ENCODE results near the gene RBM17. TPM values are rescaled to one million over a fixed set of nuclear protein-coding genes. Genes with fewer than 3 reads are reported as not detected.
"Not testable (repeated sequence)": the region's sequence is repeated elsewhere in the genome, so short reads cannot be mapped to it uniquely, and the experiment has no call there.

Gene RBM17, protein sequence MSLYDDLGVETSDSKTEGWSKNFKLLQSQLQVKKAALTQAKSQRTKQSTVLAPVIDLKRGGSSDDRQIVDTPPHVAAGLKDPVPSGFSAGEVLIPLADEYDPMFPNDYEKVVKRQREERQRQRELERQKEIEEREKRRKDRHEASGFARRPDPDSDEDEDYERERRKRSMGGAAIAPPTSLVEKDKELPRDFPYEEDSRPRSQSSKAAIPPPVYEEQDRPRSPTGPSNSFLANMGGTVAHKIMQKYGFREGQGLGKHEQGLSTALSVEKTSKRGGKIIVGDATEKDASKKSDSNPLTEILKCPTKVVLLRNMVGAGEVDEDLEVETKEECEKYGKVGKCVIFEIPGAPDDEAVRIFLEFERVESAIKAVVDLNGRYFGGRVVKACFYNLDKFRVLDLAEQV
- total RNA-seq (ENCODE audit: unreplicated experiment): 113 TPM
- long read RNA-seq, transcript RBM17-201 (12 exons, 2,755 nt): major isoform, 31 of 48 reads
- long read RNA-seq, partial matches to known transcripts: 13 of 48 reads
- long read RNA-seq, other reads (novel, unspliced or antisense): 4 of 48 reads

DNA sequence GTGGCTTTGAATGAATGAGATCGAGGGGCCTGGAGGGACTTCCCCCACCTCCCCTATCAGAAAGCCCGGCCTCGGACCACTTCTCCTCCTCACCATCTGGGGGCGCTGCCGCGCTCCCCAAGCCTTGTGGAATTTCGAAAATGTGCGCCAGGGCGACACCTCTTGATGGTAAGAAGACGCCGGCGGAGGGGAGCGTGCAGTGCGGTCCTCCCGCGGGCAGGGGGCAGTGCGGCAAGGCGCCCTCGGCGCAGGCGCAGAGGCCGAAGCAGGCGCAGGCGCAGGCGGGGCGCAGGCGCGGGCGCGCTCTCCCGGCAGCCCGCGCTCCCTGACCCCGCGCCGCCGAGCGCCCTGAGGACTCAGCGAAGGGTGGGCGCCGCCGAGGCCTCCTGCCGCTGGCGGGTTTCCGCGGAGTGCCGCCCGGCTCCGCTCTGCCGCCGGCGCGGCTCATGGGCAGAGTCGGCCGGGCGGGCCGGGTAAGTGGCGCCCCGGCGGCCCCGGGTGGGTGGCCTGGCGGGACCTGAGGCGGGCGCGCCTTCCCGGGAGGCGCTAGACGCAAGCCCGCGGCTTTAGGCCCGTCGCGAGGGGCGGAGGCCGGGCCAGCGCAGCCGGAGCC is at the start of gene RBM17:
Gene RBM17 (plus strand): TSS at position 314 of the 613 bp plus-strand sequence. CDS start 8,032 bp downstream, outside the sequence.
- H3K4me3 Mint-ChIP-seq (ENCODE audit: unreplicated experiment): peak within 1 kb of the TSS; percentile 95
- H3K27ac Mint-ChIP-seq (ENCODE audit: unreplicated experiment): peak within 1 kb of the TSS; percentile 50
- H3K27me3 Mint-ChIP-seq (ENCODE audit: unreplicated experiment): peaks cover 7% of the 10 kb centered on the region
- H3K9me3 Mint-ChIP-seq (ENCODE audit: unreplicated experiment): no peaks in the 10 kb centered on the region
- H3K36me3 Mint-ChIP-seq (ENCODE audit: low read depth, unreplicated experiment): no peaks in the 10 kb centered on the region
- peak; percentile 95 for DNase-seq (ENCODE audit: low spot score)
- TF ChIP-seq, protein P1, sequence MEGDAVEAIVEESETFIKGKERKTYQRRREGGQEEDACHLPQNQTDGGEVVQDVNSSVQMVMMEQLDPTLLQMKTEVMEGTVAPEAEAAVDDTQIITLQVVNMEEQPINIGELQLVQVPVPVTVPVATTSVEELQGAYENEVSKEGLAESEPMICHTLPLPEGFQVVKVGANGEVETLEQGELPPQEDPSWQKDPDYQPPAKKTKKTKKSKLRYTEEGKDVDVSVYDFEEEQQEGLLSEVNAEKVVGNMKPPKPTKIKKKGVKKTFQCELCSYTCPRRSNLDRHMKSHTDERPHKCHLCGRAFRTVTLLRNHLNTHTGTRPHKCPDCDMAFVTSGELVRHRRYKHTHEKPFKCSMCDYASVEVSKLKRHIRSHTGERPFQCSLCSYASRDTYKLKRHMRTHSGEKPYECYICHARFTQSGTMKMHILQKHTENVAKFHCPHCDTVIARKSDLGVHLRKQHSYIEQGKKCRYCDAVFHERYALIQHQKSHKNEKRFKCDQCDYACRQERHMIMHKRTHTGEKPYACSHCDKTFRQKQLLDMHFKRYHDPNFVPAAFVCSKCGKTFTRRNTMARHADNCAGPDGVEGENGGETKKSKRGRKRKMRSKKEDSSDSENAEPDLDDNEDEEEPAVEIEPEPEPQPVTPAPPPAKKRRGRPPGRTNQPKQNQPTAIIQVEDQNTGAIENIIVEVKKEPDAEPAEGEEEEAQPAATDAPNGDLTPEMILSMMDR (IDR thresholded peaks at IDR 0.05; ENCODE audit: unreplicated experiment): peak; percentile 100
- peaks cover 42% of the 10 kb centered on the region for H3K4me1 Mint-ChIP-seq (ENCODE audit: unreplicated experiment)

DNA sequence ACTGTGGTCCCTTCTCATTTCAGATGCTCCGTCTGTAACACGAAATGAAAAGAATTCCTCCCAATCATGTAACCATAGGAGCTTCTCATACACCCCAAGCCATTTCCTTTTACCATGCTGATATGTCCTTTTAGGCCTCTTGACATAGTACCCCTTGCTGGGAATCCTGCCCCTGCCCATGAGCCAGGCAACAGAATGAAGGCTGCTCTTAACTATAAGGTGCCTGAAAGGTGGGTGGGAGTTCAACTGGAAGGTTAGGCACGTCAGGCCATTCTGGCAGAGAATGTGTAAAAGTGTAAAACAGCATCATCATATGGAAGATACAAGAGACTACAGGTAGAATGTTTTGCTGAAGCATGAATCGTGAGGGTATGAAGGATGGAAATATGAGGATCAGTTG is 49.1 kb upstream of the RBM17 start:
- Mint-ChIP-seq H3K4me1 (ENCODE audit: unreplicated experiment) (no peaks in the 10 kb centered on the region), H3K4me3 (ENCODE audit: unreplicated experiment) (no peak overlapping the region), H3K36me3 (ENCODE audit: low read depth, unreplicated experiment) (no peaks in the 10 kb centered on the region), H3K27ac (ENCODE audit: unreplicated experiment) (no peak overlapping the region), H3K27me3 (ENCODE audit: unreplicated experiment) (no peaks in the 10 kb centered on the region), H3K9me3 (ENCODE audit: unreplicated experiment) (no peaks in the 10 kb centered on the region)
- DNase-seq (ENCODE audit: low spot score): no peak
- TF ChIP-seq, protein P1 (IDR thresholded peaks at IDR 0.05; ENCODE audit: unreplicated experiment): no peak

DNA sequence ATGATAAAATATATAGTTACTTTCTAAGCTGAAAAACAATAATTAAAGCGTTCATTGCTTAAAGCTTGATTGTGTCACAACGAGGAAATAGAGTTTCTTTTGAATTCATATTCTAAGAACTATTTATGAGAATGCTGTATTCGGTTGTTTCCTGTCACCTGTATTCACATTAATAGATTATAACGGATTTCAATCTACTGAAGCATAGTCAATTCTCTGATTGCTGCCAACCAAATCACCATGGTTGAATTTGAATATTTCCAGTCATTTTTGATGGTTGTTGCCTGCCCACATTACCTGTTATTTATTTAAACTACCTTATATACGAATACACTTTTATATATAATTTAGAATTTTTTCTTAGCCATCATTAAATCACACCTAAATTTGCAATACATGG is 48.6 kb upstream of the RBM17 start:
- TF ChIP-seq, protein P1 (IDR thresholded peaks at IDR 0.05; ENCODE audit: unreplicated experiment): no peak
- Mint-ChIP-seq H3K36me3 (ENCODE audit: low read depth, unreplicated experiment) (no peaks in the 10 kb centered on the region), H3K27ac (ENCODE audit: unreplicated experiment) (no peak overlapping the region), H3K27me3 (ENCODE audit: unreplicated experiment) (no peaks in the 10 kb centered on the region), H3K9me3 (ENCODE audit: unreplicated experiment) (no peaks in the 10 kb centered on the region), H3K4me3 (ENCODE audit: unreplicated experiment) (no peak overlapping the region), H3K4me1 (ENCODE audit: unreplicated experiment) (no peaks in the 10 kb centered on the region)
- no peak for DNase-seq (ENCODE audit: low spot score)

DNA sequence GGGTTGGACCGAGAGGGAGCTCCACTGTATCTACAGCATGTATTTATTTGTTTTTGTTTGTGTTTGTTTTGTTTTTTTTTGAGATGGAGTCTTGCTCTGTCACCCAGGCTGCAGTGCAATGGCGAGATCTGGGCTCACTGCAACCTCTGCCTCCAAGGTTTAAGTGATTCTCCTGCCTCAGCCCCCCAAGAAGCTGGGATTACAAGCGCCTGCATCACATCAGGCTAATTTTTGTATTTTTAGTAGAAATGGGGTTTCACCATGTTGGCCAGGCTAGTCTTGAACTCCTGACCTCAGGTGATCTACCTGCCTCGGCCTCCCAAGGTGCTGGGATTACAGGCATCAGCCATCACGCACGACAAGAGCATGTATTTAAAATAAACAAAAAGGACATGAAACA is 45.5 kb upstream of the RBM17 start:
- not testable (repeated sequence) for H3K4me3 Mint-ChIP-seq (ENCODE audit: unreplicated experiment); H3K27me3 Mint-ChIP-seq (ENCODE audit: unreplicated experiment); DNase-seq (ENCODE audit: low spot score); H3K27ac Mint-ChIP-seq (ENCODE audit: unreplicated experiment); H3K9me3 Mint-ChIP-seq (ENCODE audit: unreplicated experiment); H3K4me1 Mint-ChIP-seq (ENCODE audit: unreplicated experiment); H3K36me3 Mint-ChIP-seq (ENCODE audit: low read depth, unreplicated experiment)

DNA sequence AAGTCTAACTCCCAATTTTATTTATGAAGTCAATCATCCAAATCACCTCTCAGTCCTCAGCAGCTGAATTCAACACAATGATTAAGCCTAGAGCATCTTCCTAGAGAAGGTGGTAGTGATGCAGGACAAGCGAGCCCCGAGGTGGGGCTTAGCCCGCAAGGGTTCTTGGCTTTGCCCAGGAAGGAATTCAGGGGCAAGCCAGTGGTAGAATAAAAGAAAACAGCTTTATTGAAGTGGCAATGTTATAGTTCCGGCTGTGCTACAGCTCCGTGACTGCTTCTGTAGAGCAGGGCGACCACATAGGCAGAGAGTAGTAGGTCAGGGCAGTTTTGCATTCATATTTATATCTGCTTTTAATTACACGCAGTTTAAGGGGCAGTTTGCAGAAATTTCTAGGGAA is 44.8 kb upstream of the RBM17 start:
- no peaks in the 10 kb centered on the region for H3K9me3 Mint-ChIP-seq (ENCODE audit: unreplicated experiment)
- no peak overlapping the region for H3K4me3 Mint-ChIP-seq (ENCODE audit: unreplicated experiment)
- H3K27me3 Mint-ChIP-seq (ENCODE audit: unreplicated experiment): peaks cover 1% of the 10 kb centered on the region
- H3K36me3 Mint-ChIP-seq (ENCODE audit: low read depth, unreplicated experiment): no peaks in the 10 kb centered on the region
- H3K27ac Mint-ChIP-seq (ENCODE audit: unreplicated experiment): no peak overlapping the region
- DNase-seq (ENCODE audit: low spot score): no peak
- no peaks in the 10 kb centered on the region for H3K4me1 Mint-ChIP-seq (ENCODE audit: unreplicated experiment)
- TF ChIP-seq, protein P1 (IDR thresholded peaks at IDR 0.05; ENCODE audit: unreplicated experiment): no peak

All from endothelial cell (in vitro differentiated cells).